IPS-NIHi7 (cell line): ENCODE data around the gene ARL8B.
"Not testable (repeated sequence)": the region's sequence is repeated elsewhere in the genome, so short reads cannot be mapped to it uniquely, and the experiment has no call there.

Source experiments
- DNase-seq: peaks from one replicate; pipeline ENCODE4 v3.0.0; 2012; ENCODE audit warnings: mixed read lengths; ENCODE audit errors: extremely low spot score

The ARL8B gene

GRCh38 chr3:5110337-5110736 lies 11.8 kb upstream of the ARL8B start:
- DNase-seq: no peak

- no peak for DNase-seq
Observed at GRCh38 chr3:5112043-5112442, 10.0 kb upstream of the ARL8B start.

- not testable (repeated sequence) for DNase-seq
Observed at GRCh38 chr3:5113726-5114125, 8.4 kb upstream of the ARL8B start.

GRCh38 chr3:5115506-5116162 lies 6.5 kb upstream of the ARL8B start:
- no peak for DNase-seq

- DNase-seq: no peak
Observed at GRCh38 chr3:5116538-5116937, 5.6 kb upstream of the ARL8B start.

GRCh38 chr3:5120446-5120845 lies 1.6 kb upstream of the ARL8B start:
- DNase-seq: no peak

GRCh38 chr3:5122741-5123706 lies 932 bp downstream of the ARL8B start:
- DNase-seq: peak; percentile 53

- DNase-seq: no peak
Observed at GRCh38 chr3:5123937-5124336, 1.8 kb downstream of the ARL8B start.

GRCh38 chr3:5126586-5126985 lies 4.5 kb downstream of the ARL8B start:
- DNase-seq: no peak

GRCh38 chr3:5128849-5129248 lies 6.8 kb downstream of the ARL8B start:
- DNase-seq: no peak

GRCh38 chr3:5133239-5134018 lies 11.3 kb downstream of the ARL8B start:
- DNase-seq: no peak

GRCh38 chr3:5134019-5134391 lies 11.9 kb downstream of the ARL8B start:
- no peak for DNase-seq

- DNase-seq: no peak
Observed at GRCh38 chr3:5134499-5134898, 12.4 kb downstream of the ARL8B start.

GRCh38 chr3:5136211-5136918 lies 14.3 kb downstream of the ARL8B start:
- peak; percentile 60 for DNase-seq

- no peak for DNase-seq
Observed at GRCh38 chr3:5136919-5137429, 14.9 kb downstream of the ARL8B start.

- no peak for DNase-seq
Observed at GRCh38 chr3:5138214-5138981, 16.3 kb downstream of the ARL8B start.

- no peak for DNase-seq
Observed at GRCh38 chr3:5140230-5140621, 18.1 kb downstream of the ARL8B start.

GRCh38 chr3:5140839-5141238 lies 18.7 kb downstream of the ARL8B start:
- no peak for DNase-seq

- DNase-seq: no peak
Observed at GRCh38 chr3:5141760-5142159, 19.7 kb downstream of the ARL8B start.

- no peak for DNase-seq
Observed at GRCh38 chr3:5143464-5143863, 21.4 kb downstream of the ARL8B start.
